Stimulated activated CD8-positive, alpha-beta memory T cell treated with anti-CD3 and anti-CD28 coated beads, Interleukin-15, amount 100 ng/mL, for 48 hours (primary cell): ENCODE results near the gene OR4D5.

Experiments used
- DNase-seq, 2 donors: peaks; one replicate each; pipeline ENCODE4 v3.0.0-alpha.2; 2020; ENCODE audit warnings: low read depth in 2 of 2

The OR4D5 gene

DNA sequence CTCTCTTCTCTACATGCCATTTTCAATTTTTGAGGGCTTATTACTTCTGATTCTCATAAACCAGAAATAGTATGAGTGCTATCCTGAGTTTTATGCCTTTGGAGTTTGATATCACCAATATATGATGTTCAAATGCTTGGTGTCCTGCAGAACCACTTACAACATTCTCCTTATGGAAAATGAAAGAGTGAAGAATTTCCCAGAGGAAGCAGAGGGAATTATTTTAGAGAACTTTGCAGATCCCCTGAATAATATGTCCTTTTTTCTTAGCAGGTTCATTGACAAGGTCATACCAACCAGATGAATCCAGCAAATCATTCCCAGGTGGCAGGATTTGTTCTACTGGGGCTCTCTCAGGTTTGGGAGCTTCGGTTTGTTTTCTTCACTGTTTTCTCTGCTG is at the start of gene OR4D5:
Gene OR4D5, plus strand, starts transcription at position 301 of the 400 bp plus-strand sequence. Its CDS starts 0 bp downstream, at position 301.
- DNase-seq, result no peak

DNA sequence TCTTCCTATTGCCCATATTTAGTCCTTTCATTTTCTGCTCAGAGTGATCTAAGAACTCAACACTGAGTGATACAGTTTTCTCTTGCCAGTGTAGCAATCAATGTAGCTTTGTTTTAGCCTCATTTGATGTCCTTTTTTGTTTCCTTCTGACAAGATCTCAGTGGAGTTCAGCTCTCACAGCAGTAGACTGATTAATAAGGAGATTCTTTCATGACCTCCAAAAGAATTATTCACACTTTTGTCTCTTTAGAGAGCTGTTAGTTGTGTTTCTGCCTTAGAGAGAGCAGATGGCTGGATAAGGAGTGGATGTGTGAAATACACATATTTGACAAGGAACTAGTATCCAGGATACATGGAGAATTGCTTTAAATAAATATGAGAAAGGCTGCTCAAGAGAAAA is 47.4 kb upstream of the OR4D5 start:
- DNase-seq, result no peak

DNA sequence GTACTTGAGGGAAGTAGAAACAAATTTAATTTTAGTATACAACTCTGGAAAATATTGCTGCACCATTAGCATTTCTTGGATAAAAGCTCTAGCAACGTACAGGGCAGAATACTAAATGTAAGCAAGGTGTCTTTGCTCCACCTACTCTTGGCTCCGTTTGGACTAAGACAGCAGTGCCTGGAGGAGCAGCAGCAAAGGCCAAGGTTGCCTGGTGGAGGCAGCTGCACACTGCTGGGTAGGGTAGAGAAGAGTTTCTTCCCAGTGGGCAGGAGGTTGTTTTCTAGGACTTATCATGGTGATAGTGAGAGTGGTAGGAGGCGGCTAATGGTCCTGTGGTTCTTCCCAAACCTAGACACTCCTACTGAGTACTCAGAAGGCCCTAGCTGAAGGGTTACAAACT is 39.6 kb upstream of the OR4D5 start:
- no peak for DNase-seq

DNA sequence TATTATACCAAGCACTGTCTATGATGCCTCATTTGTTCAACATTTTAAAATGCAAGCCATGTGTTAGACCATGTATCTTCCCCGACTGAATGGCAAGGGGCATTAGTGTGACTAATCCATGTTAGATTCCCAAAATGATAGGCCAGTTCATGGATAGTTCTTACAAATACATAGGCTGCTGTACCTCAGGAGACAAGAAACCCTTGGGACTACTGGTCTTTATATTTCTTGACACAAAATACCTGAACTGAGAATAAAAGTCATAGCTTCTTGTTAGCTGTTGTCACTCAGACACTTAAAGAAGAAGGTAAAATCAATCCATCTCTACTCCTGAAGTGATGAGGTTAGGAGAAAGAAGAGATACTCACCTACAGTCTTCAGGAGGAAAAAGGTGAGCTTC is 37.5 kb upstream of the OR4D5 start, which contains the start of gene OR8D4:
Gene OR8D4, plus strand, starts transcription at position 301 of the 400 bp plus-strand sequence. CDS start 4,265 bp downstream, outside the sequence.
- DNase-seq, result no peak

DNA sequence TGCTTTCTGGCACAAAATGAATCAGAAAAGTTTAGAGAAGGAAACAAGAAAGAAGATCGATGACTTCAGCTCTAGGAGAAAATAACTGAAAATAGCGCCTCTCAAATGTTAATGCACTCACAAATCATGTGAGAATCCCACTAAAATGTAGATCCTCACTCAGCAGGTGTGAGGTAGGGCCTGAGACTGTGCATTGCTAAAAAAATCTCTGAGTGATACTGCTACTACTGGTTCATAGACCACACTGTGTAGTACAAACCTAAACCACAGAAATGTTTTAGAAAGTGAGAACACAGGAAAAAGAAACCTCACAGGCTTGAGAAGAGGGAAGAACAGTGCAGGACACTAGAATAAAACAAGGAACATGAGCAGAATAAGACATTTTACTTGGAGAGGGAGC is 35.5 kb upstream of the OR4D5 start:
- DNase-seq, result no peak

DNA sequence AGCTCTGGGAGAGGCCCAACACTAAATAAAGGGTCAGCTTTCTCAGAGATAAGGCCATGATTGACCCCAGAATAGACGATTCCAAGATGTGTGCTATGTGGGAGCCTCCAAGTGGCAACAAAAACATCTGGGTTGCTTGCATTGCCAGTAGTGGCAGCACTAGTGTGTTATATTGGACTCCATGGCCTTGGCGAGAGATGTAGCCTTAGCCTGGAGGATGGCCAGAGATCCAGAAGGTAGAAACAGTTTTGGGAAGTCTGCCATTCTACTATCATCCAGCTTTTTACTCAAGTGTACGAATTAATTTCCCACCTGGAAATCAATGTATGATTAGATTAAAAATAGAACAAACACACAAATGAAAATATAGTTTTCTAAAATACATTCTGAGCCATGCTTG is 34.5 kb upstream of the OR4D5 start:
- no peak for DNase-seq

DNA sequence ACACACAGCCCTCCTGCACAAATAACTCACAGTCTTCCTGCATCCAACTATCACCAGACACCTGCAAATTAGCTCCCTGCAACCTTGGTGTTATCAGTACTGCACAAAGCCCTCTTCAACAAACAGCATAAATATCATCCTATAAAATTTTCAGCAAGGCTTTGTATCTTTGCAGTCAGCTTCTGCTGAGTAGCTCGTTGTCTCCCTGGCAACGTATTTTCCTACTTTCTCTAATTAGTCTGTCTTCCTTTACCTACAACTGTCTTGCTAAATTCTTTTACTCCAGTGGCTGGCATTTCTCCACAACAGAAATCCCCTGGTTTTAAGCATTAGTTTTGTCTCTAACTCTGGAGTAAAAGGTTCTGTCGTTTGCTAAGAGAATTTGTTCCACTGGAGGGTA is 33.6 kb upstream of the OR4D5 start:
- no peak for DNase-seq

DNA sequence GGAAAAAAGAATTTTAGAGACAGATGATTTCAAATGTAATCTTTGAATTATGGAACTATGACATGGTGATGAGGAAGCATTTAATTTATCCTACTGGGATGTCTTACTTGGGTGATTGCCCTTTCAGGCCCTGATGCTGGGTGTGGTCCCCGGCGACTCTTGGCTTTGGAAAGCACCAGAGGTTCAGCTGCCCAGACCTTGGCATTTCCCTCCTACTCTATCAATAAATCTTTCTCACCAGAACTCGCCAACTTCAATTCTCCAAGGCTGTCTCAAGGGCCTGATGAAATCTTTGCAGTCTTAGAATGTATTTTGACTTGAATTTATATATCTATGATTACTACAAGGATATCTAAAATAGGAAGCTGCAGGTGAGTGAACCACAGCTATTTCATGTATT is 18.5 kb upstream of the OR4D5 start:
- no peak for DNase-seq

DNA sequence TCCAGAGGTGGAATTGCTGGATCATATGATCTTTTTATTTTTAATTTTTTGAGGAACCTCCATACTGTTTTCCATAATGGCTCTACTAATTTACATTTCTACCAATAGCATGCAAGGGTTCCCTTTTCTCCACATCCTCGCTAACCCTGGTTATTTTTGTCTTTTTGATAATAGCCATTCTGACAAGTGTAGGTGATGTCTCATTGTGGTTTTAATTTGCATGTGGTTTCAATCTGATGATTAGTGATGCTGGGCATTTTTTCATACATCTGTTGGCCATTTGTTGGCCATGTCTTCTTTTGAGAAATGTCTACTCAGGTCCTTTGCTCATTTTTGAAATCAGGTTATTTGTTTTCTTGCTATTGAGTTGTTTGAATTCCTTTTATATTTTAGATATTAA is 15.4 kb upstream of the OR4D5 start:
- DNase-seq, result no peak

DNA sequence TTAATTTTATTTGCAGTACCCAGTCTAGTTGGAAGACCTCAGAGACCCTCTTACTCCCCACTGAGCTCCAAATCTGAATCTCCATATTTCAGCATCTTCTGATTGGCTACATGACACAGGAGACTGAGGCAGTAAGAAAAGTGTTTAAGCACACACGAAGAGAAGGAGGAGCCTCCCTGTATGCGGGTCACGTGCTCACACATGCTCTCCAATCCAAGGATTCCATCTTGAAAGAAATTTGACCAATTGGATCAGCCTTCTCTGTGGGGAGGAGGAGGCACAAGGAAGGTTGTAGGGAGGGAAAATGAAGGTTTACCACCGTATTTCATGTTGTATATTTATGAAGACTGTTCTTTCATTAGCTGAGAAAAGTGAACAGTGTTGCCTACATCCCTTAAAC is 3.0 kb downstream of the OR4D5 start:
- no peak for DNase-seq

DNA sequence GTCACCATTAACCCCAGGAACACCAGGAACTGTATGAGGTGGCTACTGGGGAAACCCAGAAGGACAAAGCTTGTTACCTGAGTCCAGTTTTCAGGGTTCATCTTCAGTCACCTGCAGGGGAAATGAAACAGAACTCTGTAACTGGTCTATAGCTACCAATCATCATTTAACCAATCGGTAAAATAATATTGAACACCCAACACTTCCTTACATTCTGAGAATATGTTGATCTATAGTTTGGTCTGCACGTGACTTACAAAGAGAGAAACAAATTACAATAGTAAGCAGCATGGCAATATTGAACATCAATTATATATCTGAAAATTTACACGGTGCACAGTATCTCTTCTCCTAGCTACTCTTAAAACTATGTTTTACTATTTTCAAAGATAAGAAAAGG is 4.3 kb downstream of the OR4D5 start, which contains the start of gene OR6T1:
Gene OR6T1, minus strand, starts transcription at position 101 of the 400 bp plus-strand sequence. Its CDS starts 0 bp downstream, at position 101.
- no peak for DNase-seq

DNA sequence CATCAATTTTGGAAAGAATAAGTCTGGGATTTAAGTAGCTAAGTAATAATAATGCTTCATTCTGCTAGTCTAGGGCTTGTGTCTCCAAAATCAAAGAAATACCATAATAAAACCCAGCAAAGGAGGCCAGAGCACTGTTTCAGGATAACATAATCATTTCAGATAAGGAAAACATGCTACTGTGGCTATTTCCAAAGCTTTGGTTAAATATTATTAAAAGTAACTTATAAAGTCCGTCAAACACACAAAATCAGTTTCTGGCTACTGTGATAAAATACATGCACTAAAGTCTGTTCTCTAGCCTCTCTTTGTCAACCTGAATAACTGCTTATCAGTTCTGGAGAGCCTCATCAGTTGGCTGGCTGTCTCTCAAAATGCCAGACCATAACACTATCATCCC is 5.7 kb downstream of the OR4D5 start:
- no peak for DNase-seq

DNA sequence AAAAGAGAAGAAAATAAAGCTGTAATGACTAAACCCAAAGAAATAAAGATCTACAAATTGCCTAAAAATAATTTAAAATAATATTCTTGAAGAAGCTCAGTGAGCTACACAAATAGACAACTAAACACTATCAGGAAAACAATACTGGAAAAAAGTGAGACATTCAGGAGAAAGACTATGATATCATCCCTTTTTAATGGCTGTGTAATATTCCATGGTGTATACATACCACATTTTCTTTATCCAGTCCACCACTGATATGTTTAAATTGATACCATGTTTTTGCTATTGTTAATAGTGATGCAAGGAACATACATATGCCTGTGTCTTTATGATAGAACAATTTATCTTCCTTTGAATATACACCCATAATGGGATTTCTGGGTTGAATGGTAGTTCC is 17.3 kb downstream of the OR4D5 start:
- no peak for DNase-seq

DNA sequence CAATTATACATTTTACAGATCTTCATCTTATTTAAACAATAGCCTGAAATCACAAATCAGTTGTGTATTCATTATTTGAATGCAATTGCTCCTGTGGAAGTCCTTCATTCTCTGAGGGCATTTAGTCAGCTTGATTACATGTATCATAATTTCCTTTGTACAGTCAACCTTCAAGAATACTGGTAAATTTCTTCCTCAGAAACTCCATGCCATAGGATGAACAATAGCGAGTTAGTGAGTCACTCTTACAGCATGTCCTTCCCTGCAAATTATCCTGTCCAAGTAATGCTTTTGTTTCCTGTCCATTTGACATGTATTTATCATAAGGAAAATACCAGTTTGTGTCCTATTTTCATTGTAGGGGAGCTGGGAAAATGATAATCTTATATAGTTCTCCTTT is 34.4 kb downstream of the OR4D5 start:
- DNase-seq, result no peak

DNA sequence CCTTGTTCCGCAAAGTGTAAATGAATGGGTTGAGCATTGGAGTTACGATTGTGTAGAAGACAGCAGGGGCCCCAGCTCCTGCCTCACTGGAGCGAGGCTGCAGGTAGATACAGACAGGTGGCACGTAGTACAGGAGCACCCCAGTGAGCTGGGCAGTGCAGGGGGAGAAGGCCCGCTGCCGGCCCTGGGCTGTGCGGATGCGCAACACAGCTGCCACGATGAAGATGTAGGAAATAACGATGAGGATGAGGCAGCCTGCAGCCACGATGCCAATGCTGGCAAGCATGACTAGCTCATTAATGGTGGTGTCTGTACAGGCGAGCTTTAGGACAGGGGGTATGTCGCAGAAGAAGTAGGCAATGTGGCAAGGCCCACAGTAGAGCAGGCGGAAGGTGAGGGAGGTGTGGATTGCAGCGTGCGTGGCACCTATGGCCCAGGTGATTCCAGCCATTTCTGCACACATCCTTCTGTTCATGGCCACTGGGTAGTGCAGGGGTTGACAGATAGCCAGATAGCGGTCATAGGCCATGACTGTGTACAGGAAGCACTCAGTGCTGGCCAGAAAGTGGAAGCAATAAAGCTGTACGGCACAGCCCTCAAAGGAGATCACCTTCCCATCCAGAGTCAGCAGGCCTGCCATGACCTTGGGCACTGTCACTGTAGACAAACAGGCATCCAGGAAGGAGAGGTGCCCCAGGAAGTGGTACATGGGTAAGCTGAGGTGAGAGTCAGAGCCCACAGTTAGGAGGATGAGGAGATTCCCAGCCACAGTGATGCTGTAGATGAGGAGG is 37.5 kb downstream of the OR4D5 start:
- no peak for DNase-seq

DNA sequence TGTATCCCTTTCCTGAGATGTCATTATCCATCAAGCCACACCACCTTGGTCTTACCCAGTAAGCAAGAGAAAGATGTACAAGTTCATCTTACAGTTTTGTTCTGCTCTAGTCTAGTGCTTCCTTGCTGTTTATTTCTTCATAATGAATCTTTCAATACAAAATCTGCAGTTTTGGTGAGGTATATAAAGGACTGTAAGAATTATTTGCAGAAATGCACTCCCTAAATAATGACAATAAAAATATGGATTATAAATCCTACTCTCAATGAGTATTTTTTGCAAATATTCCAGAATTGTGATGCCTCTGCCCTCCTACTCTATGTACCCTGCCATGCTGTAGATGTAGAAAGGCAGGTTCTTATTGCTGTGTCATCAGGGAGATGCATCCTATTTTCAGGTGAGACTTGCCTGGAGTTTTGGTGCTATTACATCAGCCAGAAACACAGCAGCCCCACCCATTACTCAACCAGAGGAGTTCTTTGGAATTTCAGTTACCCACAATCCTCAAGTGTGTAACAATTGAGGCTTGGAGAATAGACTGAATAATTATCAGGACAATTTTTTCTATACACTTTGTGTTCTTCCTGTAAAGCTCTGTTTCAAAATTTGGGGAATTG is 38.4 kb downstream of the OR4D5 start, which contains the start of gene OR10S1:
Gene OR10S1, minus strand, starts transcription at position 51 of the 617 bp plus-strand sequence. CDS start 117 bp downstream, outside the sequence.
- DNase-seq, result no peak

DNA sequence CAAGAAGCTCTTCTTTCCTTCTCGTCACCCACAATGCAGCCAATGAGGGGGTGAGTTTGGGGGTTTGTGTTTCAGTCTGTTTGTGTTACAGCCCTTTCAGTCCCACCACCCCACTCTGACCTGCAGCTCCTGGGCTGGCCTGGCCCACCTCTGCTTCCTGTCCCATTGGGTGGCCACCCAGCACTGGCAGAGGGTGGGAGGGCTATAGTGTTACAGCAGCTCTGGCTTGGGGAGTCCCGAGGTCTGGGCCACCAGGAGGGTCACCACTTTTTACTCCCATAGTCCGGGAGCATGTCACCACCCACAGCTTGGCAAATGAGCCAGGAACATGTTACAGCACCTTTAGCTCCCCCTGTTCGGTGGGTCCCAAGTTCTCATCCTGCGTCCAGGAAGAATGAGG is 39.9 kb downstream of the OR4D5 start:
- no peak for DNase-seq
